A549 treated with DMSO at 1 μM for 4 hours (cell line): ENCODE measurements around the gene POLR3B. TPM values are rescaled to one million over a fixed set of nuclear protein-coding genes. Genes with fewer than 3 reads are reported as not detected.

Source experiments
- total RNA-seq: library from RNA; stranded (reverse); fragments of 200-300 nt; extraction: Qiagen RNA extraction; gene quantifications from 5 replicates; pipeline ENCODE4 v1.2.3, GENCODE V29; 2022; ENCODE audit warnings: low read depth

The POLR3B gene
- total RNA-seq = 5.7 to 6.5 TPM (median 6.0 TPM) in 5 replicates

GRCh38 chr12:106357549-106358395 lies at the start of gene POLR3B:
POLR3B (plus strand) TSS chr12:106357748; CDS start chr12:106357880, 132 bp downstream.

Other genes starting within 250 kb of the POLR3B start
- gene NUAK1, start 218.8 kb upstream of the POLR3B start, total RNA-seq = 12.8 to 14.5 TPM (median 13.0 TPM) in 5 replicates
- 84.1 to 102 TPM (median 95.3 TPM) in 5 replicates for gene CKAP4, start 109.7 kb upstream of the POLR3B start, total RNA-seq
- gene TCP11L2, start 55.0 kb upstream of the POLR3B start, total RNA-seq = 2.6 to 14.2 TPM (median 3.4 TPM) in 5 replicates
- gene RFX4, start 225.3 kb downstream of the POLR3B start, total RNA-seq = not detected in 5 replicates